Measurements from ENCODE around the gene NFIA.

The NFIA gene

GRCh38 chr1:61079898-61080336 is 2.4 kb upstream of the NFIA start:
- Histone ChIP-seq H3K9me3 (ENCODE audit: insufficient read depth, low read depth, low read length) (no peaks in the 10 kb centered on the region), H3K36me3 (ENCODE audit: insufficient read depth, low read length) (no peaks in the 10 kb centered on the region), H3K9ac (ENCODE audit: low read depth, low read length) (no peak overlapping the region), H3K27me3 (ENCODE audit: insufficient read depth, low read length) (peaks cover 83% of the 10 kb centered on the region), H3K27ac (ENCODE audit: low read depth, low read length) (no peak overlapping the region), H3K4me3 (ENCODE audit: low read length) (peak overlapping the region; percentile 49), H3K4me1 (ENCODE audit: insufficient read depth, low read length) (peaks cover 47% of the 10 kb centered on the region)
- under 1% methylated on average over 14 of the region's 14 CpGs for WGBS

GRCh38 chr1:61080413-61081143 is 1.8 kb upstream of the NFIA start:
- Histone ChIP-seq H3K9me3 (ENCODE audit: insufficient read depth, low read depth, low read length) (no peaks in the 10 kb centered on the region), H3K27me3 (ENCODE audit: insufficient read depth, low read length) (peaks cover 85% of the 10 kb centered on the region), H3K9ac (ENCODE audit: low read depth, low read length) (no peak overlapping the region), H3K4me3 (ENCODE audit: low read length) (peak overlapping the region; percentile 49), H3K36me3 (ENCODE audit: insufficient read depth, low read length) (no peaks in the 10 kb centered on the region), H3K27ac (ENCODE audit: low read depth, low read length) (no peak overlapping the region), H3K4me1 (ENCODE audit: insufficient read depth, low read length) (peaks cover 47% of the 10 kb centered on the region)
- 10% methylated on average over 6 of the region's 7 CpGs for WGBS

DNA sequence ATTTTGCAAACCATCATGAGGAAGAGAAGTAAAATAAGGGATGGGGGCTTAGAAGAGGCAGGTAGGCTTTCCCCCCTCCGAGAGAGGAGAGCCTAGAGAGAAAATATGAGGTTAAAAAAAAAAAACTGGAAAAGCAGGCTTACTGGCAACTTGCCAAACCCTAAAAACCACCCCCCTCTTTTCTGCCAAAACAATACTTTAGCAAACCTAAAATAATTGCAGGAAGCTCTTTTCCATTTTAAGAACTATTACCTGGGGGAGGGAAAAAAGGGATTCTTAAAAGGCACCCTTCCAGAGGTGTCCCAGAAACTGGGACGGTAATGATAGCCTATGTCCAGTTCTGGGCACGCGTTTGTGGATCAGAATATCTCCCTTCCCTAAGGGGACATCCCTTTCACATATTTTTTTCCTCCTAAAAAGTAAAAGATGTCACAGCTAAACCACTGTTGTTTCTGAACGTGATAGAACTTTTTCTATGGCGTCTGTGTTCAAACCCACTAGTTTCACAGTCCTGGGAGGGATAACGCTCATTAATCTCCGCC is 1.1 kb upstream of the NFIA start:
- H3K9ac ChIP-seq (ENCODE audit: low read depth, low read length) = no peak overlapping the region
- H3K27ac ChIP-seq (ENCODE audit: low read depth, low read length) = no peak overlapping the region
- WGBS = 2% methylated on average over 8 of the region's 8 CpGs

DNA sequence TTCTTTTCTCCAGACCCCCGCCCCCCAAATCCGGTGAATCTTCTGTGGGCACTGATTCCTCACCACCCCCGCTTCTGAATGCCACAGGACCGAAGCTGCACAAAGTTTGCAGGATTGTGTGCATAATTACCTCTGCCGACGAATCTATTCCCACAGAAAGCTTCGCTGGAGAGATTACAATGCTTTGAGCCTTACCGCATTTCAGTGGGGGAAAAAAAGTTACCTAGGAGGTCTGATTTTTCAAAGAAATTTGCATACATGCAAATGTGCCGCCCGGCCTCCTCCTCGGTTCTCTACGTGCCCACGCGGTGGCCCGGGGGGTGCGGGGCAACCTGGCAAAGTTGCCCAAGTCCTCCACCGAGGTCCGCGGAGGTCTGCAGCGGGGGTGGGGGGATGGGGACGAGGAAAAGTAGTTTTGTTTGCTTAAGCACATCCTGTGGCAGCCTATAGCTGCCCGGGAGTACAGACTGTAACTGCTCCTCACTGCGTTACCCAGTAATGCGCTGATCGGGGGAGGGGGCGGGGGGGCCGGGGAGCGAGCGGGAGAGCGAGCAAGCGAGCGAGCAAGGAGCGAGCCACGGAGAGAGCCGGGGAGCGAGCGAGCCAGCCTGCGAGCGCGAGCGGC is 563 bp upstream of the NFIA start:
- Histone ChIP-seq H3K4me3 (ENCODE audit: low read length) (peak overlapping the region; percentile 56), H3K27me3 (ENCODE audit: insufficient read depth, low read length) (peaks cover 86% of the 10 kb centered on the region), H3K36me3 (ENCODE audit: insufficient read depth, low read length) (no peaks in the 10 kb centered on the region), H3K4me1 (ENCODE audit: insufficient read depth, low read length) (peaks cover 40% of the 10 kb centered on the region), H3K9ac (ENCODE audit: low read depth, low read length) (no peak overlapping the region), H3K9me3 (ENCODE audit: insufficient read depth, low read depth, low read length) (no peaks in the 10 kb centered on the region), H3K27ac (ENCODE audit: low read depth, low read length) (no peak overlapping the region)
- WGBS = 1% methylated on average over 35 of the region's 41 CpGs

More for the DNA sequence above, 1.1 kb upstream of the NFIA start:
- Histone ChIP-seq H3K27me3 (ENCODE audit: insufficient read depth, low read length) (peaks cover 86% of the 10 kb centered on the region), H3K4me3 (ENCODE audit: low read length) (peak overlapping the region; percentile 56), H3K4me1 (ENCODE audit: insufficient read depth, low read length) (peaks cover 45% of the 10 kb centered on the region), H3K36me3 (ENCODE audit: insufficient read depth, low read length) (no peaks in the 10 kb centered on the region), H3K9me3 (ENCODE audit: insufficient read depth, low read depth, low read length) (no peaks in the 10 kb centered on the region)

DNA sequence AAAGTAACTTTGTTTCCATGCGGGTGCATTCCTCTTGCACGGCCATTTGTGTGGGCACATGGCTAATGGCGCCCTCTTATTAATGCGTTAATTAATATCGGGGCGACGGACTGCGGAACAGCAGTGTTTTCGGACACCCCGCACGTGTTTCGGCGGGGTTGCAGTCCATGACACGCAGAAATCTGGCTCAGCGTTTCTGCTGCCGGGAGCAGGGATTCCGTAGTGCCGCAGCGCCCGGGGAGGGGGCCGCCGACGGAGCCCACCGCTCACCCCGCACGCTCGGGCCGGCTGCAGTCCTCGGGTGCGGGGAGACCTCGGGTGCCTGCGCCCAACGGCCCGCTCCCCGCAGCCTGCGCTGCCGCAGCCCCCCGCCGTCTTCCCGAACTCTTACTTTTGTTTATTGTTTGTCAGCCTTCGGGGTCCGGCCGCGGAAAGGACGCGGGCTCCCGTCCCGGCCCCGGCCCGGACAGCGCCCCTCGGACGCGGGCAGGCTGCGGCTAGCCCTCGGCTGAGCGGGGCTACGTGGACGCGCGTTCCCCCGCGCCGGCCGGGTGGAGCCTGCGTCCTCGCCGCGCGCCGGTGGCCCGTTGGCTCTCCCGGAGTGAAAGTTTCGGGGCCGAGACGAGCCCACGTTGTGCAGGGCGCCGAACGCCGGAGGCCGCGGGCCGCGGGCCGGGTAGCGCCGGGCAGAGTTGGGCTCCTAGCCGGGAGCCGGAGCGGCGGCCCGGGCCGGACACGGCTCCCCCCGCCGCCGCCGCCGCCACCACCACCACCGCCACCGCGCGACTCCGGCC is 849 bp downstream of the NFIA start:
- Histone ChIP-seq H3K27me3 (ENCODE audit: insufficient read depth, low read length) (peaks cover 84% of the 10 kb centered on the region), H3K4me3 (ENCODE audit: low read length) (peak overlapping the region; percentile 66), H3K4me1 (ENCODE audit: insufficient read depth, low read length) (peaks cover 41% of the 10 kb centered on the region), H3K27ac (ENCODE audit: low read depth, low read length) (no peak overlapping the region), H3K9ac (ENCODE audit: low read depth, low read length) (peak overlapping the region; percentile 46), H3K9me3 (ENCODE audit: insufficient read depth, low read depth, low read length) (no peaks in the 10 kb centered on the region), H3K36me3 (ENCODE audit: insufficient read depth, low read length) (no peaks in the 10 kb centered on the region)
- under 1% methylated on average over 105 of the region's 105 CpGs for WGBS

DNA sequence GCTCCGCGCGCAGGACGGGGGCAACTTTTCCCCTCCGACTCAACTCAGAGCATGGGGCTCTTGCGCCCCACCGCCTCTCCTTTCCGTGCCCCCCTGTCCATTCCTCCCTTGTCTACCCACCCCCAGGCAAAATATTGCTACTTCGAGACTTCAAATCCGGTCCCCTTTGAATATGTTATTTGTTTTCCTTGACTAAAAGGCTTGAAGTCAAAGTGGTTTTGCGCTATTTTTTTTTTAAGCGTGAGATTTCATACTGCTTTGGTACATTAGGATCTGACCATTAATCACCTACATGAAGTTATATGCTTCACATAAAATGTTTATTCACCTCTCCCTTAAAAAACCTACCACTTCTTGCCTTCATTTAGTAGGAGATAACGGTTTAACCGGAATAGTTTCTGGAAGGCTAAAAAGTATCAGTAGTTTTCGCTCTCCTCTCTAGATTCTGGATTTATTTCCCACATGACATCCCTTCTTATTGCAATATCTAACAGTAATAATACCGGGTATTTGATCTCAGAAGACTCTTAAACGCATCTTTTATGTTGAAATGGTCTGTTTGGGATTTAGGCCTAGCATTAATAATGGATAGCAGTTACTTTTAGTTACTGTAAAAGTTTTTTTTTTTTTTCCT is 1.6 kb downstream of the NFIA start:
- peak overlapping the region; percentile 66 for H3K4me3 ChIP-seq (ENCODE audit: low read length)
- no peaks in the 10 kb centered on the region for H3K36me3 ChIP-seq (ENCODE audit: insufficient read depth, low read length)
- 0 out of 2 replicates have a peak overlapping the region, but pooled peaks have one; percentile 46 for H3K9ac ChIP-seq (ENCODE audit: low read depth, low read length)
- H3K27me3 ChIP-seq (ENCODE audit: insufficient read depth, low read length) = peaks cover 76% of the 10 kb centered on the region
- WGBS = 22% methylated on average over 15 of the region's 17 CpGs
- H3K27ac ChIP-seq (ENCODE audit: low read depth, low read length) = no peak overlapping the region
- H3K4me1 ChIP-seq (ENCODE audit: insufficient read depth, low read length) = peaks cover 39% of the 10 kb centered on the region
- no peaks in the 10 kb centered on the region for H3K9me3 ChIP-seq (ENCODE audit: insufficient read depth, low read depth, low read length)

GRCh38 chr1:61084491-61085031 is 2.2 kb downstream of the NFIA start:
- Histone ChIP-seq H3K9me3 (ENCODE audit: insufficient read depth, low read depth, low read length) (no peaks in the 10 kb centered on the region), H3K27me3 (ENCODE audit: insufficient read depth, low read length) (peaks cover 70% of the 10 kb centered on the region), H3K4me3 (ENCODE audit: low read length) (no peak overlapping the region), H3K36me3 (ENCODE audit: insufficient read depth, low read length) (no peaks in the 10 kb centered on the region), H3K27ac (ENCODE audit: low read depth, low read length) (no peak overlapping the region), H3K4me1 (ENCODE audit: insufficient read depth, low read length) (peaks cover 33% of the 10 kb centered on the region), H3K9ac (ENCODE audit: low read depth, low read length) (no peak overlapping the region)
- 80% methylated on average over 5 of the region's 5 CpGs for WGBS

DNA sequence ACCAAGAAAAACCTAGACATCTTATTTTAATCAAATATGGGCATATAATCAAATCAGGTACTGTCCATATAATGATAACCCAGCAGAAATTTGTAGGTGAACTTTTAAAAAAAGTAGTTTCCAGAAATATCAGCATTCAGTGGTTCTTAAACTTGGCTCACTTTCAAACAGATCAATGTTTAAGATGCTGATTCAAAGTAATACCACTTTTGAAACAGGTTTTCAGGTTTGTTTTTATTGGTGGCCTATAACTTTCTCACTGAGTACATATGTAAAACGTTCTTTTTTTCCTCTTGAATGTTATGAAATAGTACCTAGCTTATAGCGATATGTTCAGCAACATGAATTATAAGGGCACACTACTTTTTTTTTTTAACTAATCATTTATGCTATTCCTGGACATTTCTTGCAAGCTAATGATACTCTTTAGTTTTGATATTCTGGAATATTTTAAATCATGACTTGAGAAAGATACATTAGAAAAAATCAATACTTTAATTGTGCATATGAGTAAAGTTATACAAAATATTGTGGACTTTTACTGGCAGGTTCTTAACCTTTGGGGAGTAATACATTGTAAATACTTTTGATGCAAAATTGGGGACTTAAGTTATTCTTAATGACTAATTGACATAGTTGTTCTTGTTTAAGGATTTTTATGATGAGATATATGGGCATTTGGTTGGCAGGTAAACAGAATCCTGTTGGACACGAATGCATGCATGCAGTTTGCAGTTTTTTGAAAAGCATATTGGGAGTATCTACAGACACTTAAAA is 3.0 kb downstream of the NFIA start:
- H3K27me3 ChIP-seq (ENCODE audit: insufficient read depth, low read length) = peaks cover 62% of the 10 kb centered on the region
- no peak overlapping the region for H3K4me3 ChIP-seq (ENCODE audit: low read length)
- H3K4me1 ChIP-seq (ENCODE audit: insufficient read depth, low read length) = peaks cover 26% of the 10 kb centered on the region
- no peak overlapping the region for H3K27ac ChIP-seq (ENCODE audit: low read depth, low read length)
- H3K9me3 ChIP-seq (ENCODE audit: insufficient read depth, low read depth, low read length) = no peaks in the 10 kb centered on the region
- no peak overlapping the region for H3K9ac ChIP-seq (ENCODE audit: low read depth, low read length)
- WGBS = 100% methylated on average over 1 of the region's 3 CpGs
- H3K36me3 ChIP-seq (ENCODE audit: insufficient read depth, low read length) = no peaks in the 10 kb centered on the region

DNA sequence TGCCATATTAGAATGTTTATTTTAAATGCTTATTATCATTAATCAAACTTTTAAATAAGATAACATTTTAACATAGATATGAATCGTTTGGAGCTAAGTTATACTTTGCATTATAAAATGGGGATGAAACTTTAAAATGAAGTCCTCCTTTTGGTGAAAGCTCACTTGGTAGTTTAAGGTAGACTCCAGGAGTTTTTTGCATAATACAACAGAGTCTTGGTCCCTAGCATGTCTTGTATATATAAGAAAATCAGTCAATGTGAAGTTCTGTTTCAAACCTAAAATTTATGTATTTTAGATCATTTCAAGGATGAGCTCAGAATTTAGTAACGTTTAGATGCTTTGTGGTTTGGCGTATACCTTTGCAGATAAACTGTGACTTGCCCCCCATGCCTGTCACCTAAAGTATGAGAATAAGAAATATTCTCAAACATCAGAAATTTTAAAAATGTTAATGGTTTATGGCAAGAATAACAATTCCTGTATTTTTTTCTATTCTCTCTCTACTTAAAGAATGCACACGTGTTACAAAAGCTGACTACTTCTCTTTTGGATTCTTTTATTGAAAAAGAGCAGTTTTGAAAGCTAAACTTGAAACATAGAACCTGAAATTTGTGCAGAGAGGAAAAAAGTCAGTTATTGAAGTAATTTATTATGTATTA is 3.8 kb downstream of the NFIA start:
- H3K4me1 ChIP-seq (ENCODE audit: insufficient read depth, low read length) = peaks cover 19% of the 10 kb centered on the region

More for the DNA sequence above, 3.8 kb downstream of the NFIA start:
- peaks cover 54% of the 10 kb centered on the region for H3K27me3 ChIP-seq (ENCODE audit: insufficient read depth, low read length)
- H3K4me3 ChIP-seq (ENCODE audit: low read length) = no peak overlapping the region
- H3K9me3 ChIP-seq (ENCODE audit: insufficient read depth, low read depth, low read length) = no peaks in the 10 kb centered on the region
- no peak overlapping the region for H3K27ac ChIP-seq (ENCODE audit: low read depth, low read length)
- 83% methylated on average over 2 of the region's 4 CpGs for WGBS
- no peak overlapping the region for H3K9ac ChIP-seq (ENCODE audit: low read depth, low read length)
- no peaks in the 10 kb centered on the region for H3K36me3 ChIP-seq (ENCODE audit: insufficient read depth, low read length)

Data from HUES64 (cell line).